GM12878 (cell line): ENCODE data around the gene EVA1A. TPM values are rescaled to one million over a fixed set of nuclear protein-coding genes. Genes with fewer than 3 reads are reported as not detected.
"Not testable (repeated sequence)": the region's sequence is repeated elsewhere in the genome, so short reads cannot be mapped to it uniquely, and the experiment has no call there.

Experiments
- ATAC-seq: fragments of 200-7000 bp; cut with Tn5 transposase; 3 replicates; pipeline ENCODE4 v1.9.1; 2020; ENCODE audit warnings: mild to moderate bottlenecking, moderate library complexity
- BruUV-seq: library from RNA; stranded (reverse); fragments of 400-500 nt; replicated peaks from 2 replicates; lab custom pipeline; 2021; lab: Mats Ljungman, UMichigan
- CTCF ChIA-PET: fragments of 300-600 bp; sonication (Branson Sonifier 250); formaldehyde crosslinking; extraction: SDS; loops from one replicate; lab custom pipeline; 2021; ENCODE audit warnings: inconsistent platforms; lab: Yijun Ruan, JAX
- POLR2A ChIA-PET: fragments of 350-600 bp; formaldehyde crosslinking; extraction: SDS; loops from one replicate; lab custom pipeline; 2021; ENCODE audit warnings: inconsistent platforms; lab: Charles Lee
- RAD21 ChIA-PET: fragments of 300-600 bp; sonication (Branson Sonifier 250); formaldehyde crosslinking; loops from one replicate; lab custom pipeline; 2023; ENCODE audit warnings: antibody characterized with exemption; ENCODE audit not compliant: unreplicated experiment; lab: Charles Lee
- SMC1A ChIA-PET: fragments of 300-600 bp; sonication (Branson Sonifier 250); formaldehyde crosslinking; loops from one replicate; lab custom pipeline; 2023; ENCODE audit not compliant: unreplicated experiment, uncharacterized antibody; lab: Charles Lee
- DNase-seq: peaks from one replicate; pipeline ENCODE4 v3.0.0-alpha.2; 2011; ENCODE audit warnings: low read depth, low spot score
- FAIRE-seq: peaks from 3 replicates; lab custom pipeline; 2011; peaks lifted over from hg19 to GRCh38; lab: Jason Lieb, UNC
- H2AFZ ChIP-seq: 2 replicates; pipeline ENCODE4 v1.6.0; 2011; ENCODE audit warnings: low read depth, low read length, control low read depth; ENCODE audit not compliant: control insufficient read depth
- H3K27ac ChIP-seq: 2 replicates; pipeline ENCODE4 v1.5.1; 2011; ENCODE audit warnings: control low read depth; ENCODE audit not compliant: control insufficient read depth, insufficient read depth
- H3K27me3 ChIP-seq, 2 experiments: replicated peaks in 1 of 2; 2 replicates each; pipeline versions ENCODE4 v1.6.0 to v1.6.1; 2011; ENCODE audit warnings: low read length in 1 of 2; ENCODE audit not compliant: control insufficient read depth in 2 of 2, insufficient read depth in 2 of 2
- H3K36me3 ChIP-seq, 2 experiments: 2 replicates each; pipeline ENCODE4 v1.5.1; 2011; ENCODE audit warnings: low read length in 1 of 2; ENCODE audit not compliant: control insufficient read depth in 2 of 2, insufficient read depth in 2 of 2
- H3K4me1 ChIP-seq: 2 replicates; pipeline ENCODE4 v1.6.1; 2011; ENCODE audit warnings: mild to moderate bottlenecking, low read length, moderate library complexity, mixed read lengths; ENCODE audit not compliant: control insufficient read depth, insufficient read depth
- H3K4me2 ChIP-seq: 2 replicates; pipeline ENCODE4 v1.6.0; 2011; ENCODE audit warnings: control low read depth; ENCODE audit not compliant: control insufficient read depth, insufficient read depth
- H3K4me3 ChIP-seq: fragments of 200-600 bp; sonication (generic); 2 replicates; pipeline ENCODE4 v1.5.1; 2016
- H3K79me2 ChIP-seq: 2 replicates; pipeline ENCODE4 v1.6.0; 2011; ENCODE audit warnings: low read length; ENCODE audit not compliant: control insufficient read depth, insufficient read depth
- H3K9ac ChIP-seq: 2 replicates; pipeline ENCODE4 v1.8.0; 2011; ENCODE audit warnings: low read length, control low read depth, mixed read lengths; ENCODE audit not compliant: control insufficient read depth, insufficient read depth
- H3K9me3 ChIP-seq: replicated peaks from 3 replicates; pipeline ENCODE4 v1.5.1; 2011; ENCODE audit warnings: mild to moderate bottlenecking, low read length; ENCODE audit not compliant: control insufficient read depth, insufficient read depth
- H4K20me1 ChIP-seq: 2 replicates; pipeline ENCODE4 v1.6.0; 2011; ENCODE audit not compliant: control insufficient read depth, insufficient read depth
- CBX3 ChIP-seq: fragments of 200-600 bp; sonication (generic); IDR thresholded peaks from 2 replicates; pipeline ENCODE4 v1.6.1; 2016; ENCODE audit warnings: low read depth, borderline replicate concordance
- POLR2AphosphoS2 ChIP-seq: IDR thresholded peaks from 2 replicates; pipeline ENCODE4 v1.6.1; 2011; ENCODE audit warnings: low read depth, mild to moderate bottlenecking, low read length, improper control_type of control experiment, moderate library complexity
- POU2F2 ChIP-seq: IDR thresholded peaks from 3 replicates; pipeline ENCODE4 v1.6.1; 2011; ENCODE audit warnings: low read depth, mild to moderate bottlenecking, low read length, borderline replicate concordance
- RELA ChIP-seq: fragments of 450-650 bp; IDR thresholded peaks from 2 replicates; pipeline ENCODE4 v1.8.0; 2014; ENCODE audit warnings: borderline replicate concordance; ENCODE audit not compliant: partially characterized antibody
- REST ChIP-seq: IDR thresholded peaks from 2 replicates; pipeline ENCODE4 v1.6.1; 2012; ENCODE audit warnings: mild to moderate bottlenecking, low read depth, low read length
- WGBS: methylation state at CpG from one replicate; pipeline ENCODE4 v1.1.6; 2016; ENCODE audit warnings: low lambda C conversion rate; ENCODE audit not compliant: insufficient replicate concordance, insufficient coverage; ENCODE audit errors: missing lambda C conversion rate; 5-methylcytosine and 5-hydroxymethylcytosine counted together
- in situ Hi-C: fragments of 300-500 bp; cut with MboI; formaldehyde crosslinking; loops from 9 replicates; pipeline ENCODE4 v1.14.3; 2018; ENCODE audit warnings: mixed read lengths
- intact Hi-C: fragments of 100-400 bp; cut with micrococcal nuclease; formaldehyde crosslinking; loops from one replicate; pipeline ENCODE4 v1.14.2; 2022; ENCODE audit not compliant: unreplicated experiment
- polyA plus RNA-seq, 11 experiments: library from polyadenylated mRNA; depleted of rRNA in 4 of 11; unstranded in 6 of 11; stranded (reverse) in 5 of 11; fragments of >200 nt; fragmentation: Nextera tagmentation in 4 of 11; fragmentation: Illumina TruSeq in 1 of 11; extraction: Ambion mirVana in 4 of 11; extraction: Trizol in 1 of 11; gene quantifications; 1 replicate in 1 of 11; 2 replicates in 10 of 11; pipeline versions ENCODE4 v1.2.1 to v1.2.3, GENCODE V29; 2011 to 2016; ENCODE audit warnings: inconsistent platforms in 2 of 11, missing spikeins in 2 of 11, low read depth in 1 of 11
- total RNA-seq, 4 experiments: library from RNA; depleted of rRNA in 3 of 4; stranded (reverse); fragments of >200 nt in 3 of 4; fragmentation: Illumina TruSeq in 1 of 4; extraction: Trizol in 1 of 4; gene quantifications; 2 replicates each; pipeline versions ENCODE4 v1.2.1 to v1.2.3, GENCODE V29; 2013 to 2021

Gene EVA1A
- total and polyA plus RNA-seq, 10 of the 15 experiments (the other 5 are each of a cell fraction or from before 2014, with no cell fraction given): 0.13 to 1.0 (median 0.34) TPM; not detected in 5

GRCh38 chr2:75488157-75488556 is 72.6 kb downstream of the EVA1A start:
- CTCF ChIA-PET: no interaction called here
- Histone ChIP-seq H3K9me3 (no peaks in the 10 kb centered on the region; the same call in 2 of the 3 replicates), H4K20me1 (no peaks in the 10 kb centered on the region)
- no peak for TF ChIP-seq CBX3
- no peak for TF ChIP-seq POU2F2
- no peak for TF ChIP-seq REST
- no peak for TF ChIP-seq RELA
- no peak for TF ChIP-seq POLR2AphosphoS2
- TF ChIP-seq, all 136 proteins: peak for 0
- no peaks in the 10 kb centered on the region for H3K79me2 ChIP-seq
- ChIA-PET POLR2A (interaction anchor here (0.7 kb wide), 1 partner anchor 116 kb away, joined by 3 read pairs; no protein-coding TSS in a partner anchor), SMC1A (interaction anchor here (1.0 kb wide), 1 partner anchor 25 kb away, joined by 3 read pairs; no protein-coding TSS in a partner anchor), RAD21 (no interaction called here)
- no TSS peak for BruUV-seq
- no peak overlapping the region for H3K9ac ChIP-seq
- no peak for FAIRE-seq
- H3K4me2 ChIP-seq: no peak overlapping the region
- intact Hi-C loops (no loop called here), in situ Hi-C loops (no loop called here)
- 0% methylated on average over 1 of the region's 1 CpG for WGBS
- H3K27me3 ChIP-seq: no peaks in the 10 kb centered on the region
- no peaks in the 10 kb centered on the region for H3K36me3 ChIP-seq
- no peak for DNase-seq
- H3K27ac ChIP-seq: no peak overlapping the region
- no peak overlapping the region for H3K4me3 ChIP-seq
- H2AFZ ChIP-seq: no peak overlapping the region
- no peaks in the 10 kb centered on the region for H3K4me1 ChIP-seq
- ATAC-seq: no peak

DNA sequence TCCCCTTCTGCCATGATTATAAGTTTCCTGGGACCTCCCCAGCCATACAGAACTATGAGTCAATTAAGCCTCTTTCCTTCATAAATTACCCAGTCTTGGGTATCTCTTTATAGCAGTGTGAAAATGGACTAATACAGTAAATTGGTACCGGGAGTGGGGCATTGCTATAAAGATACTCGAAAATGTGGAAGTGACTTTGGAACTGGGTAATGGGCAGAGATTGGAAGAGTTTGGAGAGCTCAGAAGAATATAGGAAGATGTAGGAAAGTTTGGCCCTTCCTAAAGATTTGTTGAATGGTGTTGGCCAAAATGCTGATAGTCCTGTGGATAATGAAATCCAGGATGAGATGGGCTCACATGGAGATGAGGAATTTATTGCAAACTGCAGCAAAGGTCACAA is 74.0 kb downstream of the EVA1A start:
- ATAC-seq, H3K9ac ChIP-seq, H3K27me3 ChIP-seq, POLR2A ChIA-PET, RAD21 ChIA-PET, intact Hi-C loops, BruUV-seq, H3K9me3 ChIP-seq, H2AFZ ChIP-seq, H3K27ac ChIP-seq, DNase-seq, H3K4me3 ChIP-seq, H4K20me1 ChIP-seq, H3K4me1 ChIP-seq, H3K4me2 ChIP-seq, CTCF ChIA-PET, in situ Hi-C loops, FAIRE-seq, H3K36me3 ChIP-seq, H3K79me2 ChIP-seq: not testable (repeated sequence)
- WGBS: 50% methylated on average over 2 of the region's 2 CpGs
- SMC1A ChIA-PET: interaction anchor here (0.6 kb wide), 1 partner anchor 351 kb away, joined by 3 read pairs; no protein-coding TSS in a partner anchor
